Measurements from ENCODE around the gene EXD3.
A peak's percentile ranks its signal among the peaks of the same experiment; 100 is the strongest.

EXD3 gene

DNA sequence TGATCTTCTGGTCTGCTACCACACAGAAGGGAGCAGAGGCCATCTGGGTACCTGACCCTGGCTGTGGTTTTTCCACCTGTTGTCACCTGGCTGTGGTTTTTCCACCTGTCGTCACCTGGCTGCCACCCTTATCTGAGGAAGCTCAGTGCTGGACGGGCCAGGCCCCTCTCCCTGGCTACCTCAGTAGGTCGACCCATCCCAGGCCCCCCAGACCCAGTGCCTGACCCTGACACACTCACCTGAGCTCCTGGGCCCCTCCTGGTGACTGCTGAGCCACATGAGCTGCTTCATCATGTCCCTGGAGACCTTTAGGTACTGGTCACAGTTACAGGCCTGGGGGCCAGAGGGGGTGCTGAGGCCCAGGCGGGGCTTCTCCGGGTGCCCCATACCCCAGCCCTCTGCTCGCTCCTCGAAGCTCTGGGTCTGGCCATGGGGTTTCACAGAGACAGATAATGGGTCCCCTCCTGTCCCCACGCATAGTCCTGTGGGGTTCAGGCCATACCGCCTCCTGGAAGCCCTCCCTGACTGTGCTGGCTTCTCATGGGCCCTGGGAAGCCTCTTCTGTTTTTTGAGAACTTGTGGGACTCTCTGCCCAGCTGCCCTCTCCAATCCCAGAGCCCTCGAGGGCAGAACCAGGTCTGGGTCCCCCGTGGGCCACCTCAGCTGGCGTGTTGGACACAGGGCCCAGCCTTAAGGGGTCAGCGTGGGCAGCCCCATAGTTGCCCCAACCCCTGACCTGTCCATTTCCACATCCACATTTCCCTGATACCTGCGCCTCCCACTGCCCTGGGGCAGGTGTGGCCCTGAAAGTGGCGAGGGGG, 113.4 kb downstream of the EXD3 start:
- no peak for DNase-seq (ENCODE audit: low spot score)

DNA sequence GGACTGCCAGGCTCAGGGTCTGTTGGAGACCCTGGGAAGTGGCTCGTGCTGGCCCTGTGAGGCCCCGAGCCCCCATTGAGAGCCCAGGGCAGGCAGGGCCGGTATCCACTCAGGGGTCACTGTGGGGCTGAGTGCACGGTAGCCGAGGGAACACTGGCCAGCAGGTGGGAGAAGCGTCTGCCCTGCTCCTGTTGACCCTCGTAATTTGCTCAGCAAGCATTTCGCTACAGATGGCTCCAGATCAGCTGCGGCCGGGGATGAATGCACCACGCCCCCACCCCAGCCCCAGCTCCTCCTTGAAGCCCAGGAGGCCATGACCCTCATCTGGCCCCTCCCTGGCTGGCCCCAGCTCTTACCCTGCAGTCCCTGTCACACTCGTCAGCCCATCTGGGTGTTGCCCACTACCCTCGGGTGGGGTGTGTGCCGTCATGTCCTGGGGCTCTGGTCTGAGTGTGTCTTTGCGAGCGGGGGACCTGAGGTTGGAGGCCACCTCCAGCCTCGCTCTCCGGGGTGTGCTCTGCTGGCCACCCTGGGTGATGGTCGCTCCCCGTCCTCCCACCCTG, 114.8 kb downstream of the EXD3 start:
- DNase-seq (ENCODE audit: low spot score) = peak; percentile 56

DNA sequence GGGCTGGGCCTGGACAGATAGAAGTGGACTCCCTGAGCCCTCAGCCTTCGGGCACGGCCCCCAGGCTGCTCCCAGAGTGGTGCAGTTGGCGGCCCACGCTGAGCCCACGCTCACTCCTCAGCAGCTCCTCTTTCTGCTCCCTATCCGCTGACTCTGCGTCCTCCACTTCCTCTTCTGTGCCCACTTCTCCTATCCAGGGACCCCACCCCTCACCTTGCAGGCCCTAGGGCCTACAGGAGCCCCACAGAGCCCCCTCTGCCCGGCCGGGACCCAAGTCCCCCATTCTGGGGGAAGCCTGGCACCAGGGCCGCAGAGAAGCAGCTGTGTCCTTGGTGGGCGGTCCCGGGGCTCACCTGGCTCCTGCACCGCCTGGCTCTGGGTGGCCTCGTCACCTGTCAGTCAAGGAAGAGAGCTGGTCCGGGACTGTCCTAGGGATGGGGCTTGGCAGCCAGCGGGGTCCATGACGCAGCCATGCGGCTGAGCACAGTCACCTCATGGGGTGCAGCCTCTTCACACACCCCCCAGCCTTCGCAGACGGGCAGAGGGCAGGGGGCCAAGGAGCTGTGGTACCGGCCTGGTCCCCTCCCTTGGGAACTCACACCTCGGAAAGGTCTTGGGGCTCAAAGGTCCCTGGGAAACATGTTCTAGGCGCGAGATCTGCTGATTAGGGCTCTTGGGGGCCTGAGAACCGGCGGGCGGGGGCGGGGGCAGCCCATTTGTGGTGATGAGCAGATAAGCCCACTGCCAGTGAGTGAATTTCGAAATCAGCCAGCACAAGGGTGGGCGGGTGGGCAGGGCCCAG, 115.5 kb downstream of the EXD3 start:
- peak; percentile 21 for DNase-seq (ENCODE audit: low spot score)

DNA sequence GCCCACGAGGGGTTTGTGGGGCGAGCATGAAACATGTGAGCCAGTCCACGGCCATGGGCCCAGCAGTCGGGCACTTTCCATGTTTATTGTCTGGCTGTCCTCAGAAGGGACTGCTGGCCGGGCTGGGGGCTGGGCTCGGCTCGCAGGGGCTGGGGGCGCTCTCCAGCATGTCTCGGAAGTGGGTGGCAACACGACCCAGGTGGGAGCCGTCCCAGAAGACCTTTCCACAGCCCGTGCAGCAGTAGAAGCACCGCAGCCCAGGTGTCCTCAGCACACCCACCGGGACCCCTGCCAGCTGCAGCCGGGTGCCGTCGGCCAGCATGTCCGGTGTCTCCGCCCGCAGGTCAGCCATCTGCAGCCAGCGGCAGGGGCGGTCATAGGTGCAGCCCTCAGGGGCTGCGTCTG, 116.1 kb downstream of the EXD3 start:
- no peak for DNase-seq (ENCODE audit: low spot score)

DNA sequence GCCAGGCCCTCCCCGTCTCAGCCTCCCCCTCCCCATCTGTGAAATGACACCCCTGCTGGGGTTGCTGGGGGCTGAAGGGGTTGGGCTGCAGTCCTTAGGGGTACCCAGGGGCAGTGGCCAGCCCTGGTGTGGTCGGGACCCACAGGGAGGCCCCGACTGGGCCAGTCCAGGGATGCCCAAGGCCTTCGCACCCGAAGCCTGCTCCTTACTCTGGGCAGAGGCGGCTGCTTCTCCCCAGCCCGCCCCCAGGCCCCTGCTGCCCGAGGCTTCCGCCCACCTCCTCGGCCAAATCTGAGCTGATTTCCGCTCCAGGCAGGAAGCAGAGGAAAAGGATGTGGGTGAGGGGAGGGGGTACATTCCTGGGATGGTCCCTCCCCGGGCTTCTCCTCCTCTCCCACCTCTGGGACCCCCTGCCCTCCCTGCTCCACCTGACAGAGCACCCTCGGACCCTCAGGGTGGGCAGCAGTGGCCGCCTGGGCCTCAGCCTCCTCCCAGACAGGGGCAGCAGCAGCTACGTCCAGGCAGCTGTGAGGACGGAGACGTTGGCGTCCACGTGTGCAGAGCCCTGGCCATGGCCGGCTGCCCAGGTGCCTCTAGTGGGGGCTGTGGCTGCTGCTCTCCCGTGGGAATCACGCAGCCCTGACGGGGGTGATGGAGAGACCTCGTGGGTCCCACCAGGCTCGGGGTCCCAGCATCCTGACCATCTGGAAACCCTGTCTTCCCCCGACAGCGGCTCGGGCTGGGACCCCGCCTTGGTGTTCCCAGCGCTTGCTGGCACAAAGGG, 116.7 kb downstream of the EXD3 start:
- DNase-seq (ENCODE audit: low spot score) = peak; percentile 69

DNA sequence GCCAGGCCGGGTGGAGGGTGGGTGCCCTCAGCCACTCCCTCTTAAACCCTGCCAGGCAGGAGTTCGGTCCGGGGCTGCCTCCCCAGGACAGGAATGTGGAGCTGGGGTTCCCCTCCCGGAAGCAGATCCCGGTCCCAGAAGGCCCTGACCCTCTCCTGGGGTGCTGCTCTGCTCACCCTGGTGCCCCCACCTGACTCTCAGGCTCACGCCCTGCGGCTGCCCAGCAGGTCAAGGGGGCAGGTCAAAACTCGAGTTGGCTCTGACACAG, 117.2 kb downstream of the EXD3 start:
- DNase-seq (ENCODE audit: low spot score) = no peak

DNA sequence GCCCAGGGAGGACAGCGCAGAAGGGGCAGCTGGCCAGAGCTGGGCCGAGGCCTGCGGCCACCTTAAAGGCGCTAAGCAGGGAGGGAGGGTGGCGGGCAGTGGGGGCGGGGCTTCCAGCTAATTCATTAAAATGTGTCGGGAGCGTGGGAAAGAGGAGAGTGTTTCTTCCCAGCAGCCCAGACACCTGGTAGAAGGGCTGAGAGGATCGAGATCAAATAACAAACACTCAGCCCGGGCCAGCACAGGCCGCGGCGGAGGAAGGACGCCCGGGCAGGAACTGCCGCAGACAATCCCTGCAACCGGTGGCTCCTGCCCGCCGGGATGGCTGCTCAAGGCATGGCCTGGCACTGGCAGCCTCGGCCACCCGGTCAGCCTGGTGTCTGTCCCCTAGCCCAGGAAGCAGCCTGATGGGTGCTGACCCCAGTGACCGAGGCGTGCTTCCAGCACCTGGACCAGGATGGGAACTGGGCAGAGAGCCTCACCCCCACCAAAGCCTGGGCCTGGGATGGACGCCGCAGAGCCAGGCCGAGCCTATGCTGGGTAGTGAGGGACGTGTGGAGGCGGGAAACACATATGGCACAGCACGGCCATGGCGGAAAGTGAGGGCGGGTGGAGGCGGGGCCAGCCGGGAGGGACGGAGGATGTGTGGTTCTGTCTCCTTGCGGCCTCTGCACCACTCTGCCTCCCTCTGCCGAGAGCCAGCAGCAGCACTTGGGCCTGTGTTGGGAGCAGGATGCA, 117.7 kb downstream of the EXD3 start:
- DNase-seq (ENCODE audit: low spot score) = peak; percentile 82

DNA sequence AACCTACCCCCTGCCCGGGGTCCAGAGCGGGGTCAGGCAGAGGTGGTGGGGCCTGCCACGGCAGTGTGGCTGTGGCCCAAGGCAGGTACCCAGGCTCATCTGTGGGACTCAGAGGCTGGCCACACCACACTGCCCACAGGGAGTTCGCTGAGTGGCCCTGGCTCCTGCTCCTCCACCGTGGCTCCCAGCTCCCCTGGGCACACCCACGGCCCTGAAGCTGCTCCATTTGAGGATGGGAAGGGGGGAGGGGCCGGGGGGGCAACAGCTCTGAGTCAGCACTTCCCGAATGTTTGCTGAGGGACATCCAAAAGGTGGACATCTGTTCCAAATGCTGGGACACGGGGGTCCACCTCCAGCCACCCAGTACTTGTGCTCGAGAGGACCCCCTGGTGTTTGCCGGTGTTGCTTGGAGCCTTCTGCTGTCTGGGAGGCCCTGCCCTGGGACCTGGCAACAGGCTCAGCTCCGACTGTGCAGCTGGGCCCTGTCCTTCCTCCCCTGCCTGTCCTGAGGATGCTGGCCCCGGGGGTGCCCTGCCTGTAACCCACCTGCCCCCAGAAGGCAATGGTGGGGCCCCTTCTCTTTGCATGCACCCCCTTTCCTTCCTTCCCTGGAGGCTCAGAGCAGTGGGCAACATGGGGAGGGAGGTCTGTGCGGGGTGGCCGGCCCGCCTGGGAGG, 118.4 kb downstream of the EXD3 start:
- peak; percentile 67 for DNase-seq (ENCODE audit: low spot score)

DNA sequence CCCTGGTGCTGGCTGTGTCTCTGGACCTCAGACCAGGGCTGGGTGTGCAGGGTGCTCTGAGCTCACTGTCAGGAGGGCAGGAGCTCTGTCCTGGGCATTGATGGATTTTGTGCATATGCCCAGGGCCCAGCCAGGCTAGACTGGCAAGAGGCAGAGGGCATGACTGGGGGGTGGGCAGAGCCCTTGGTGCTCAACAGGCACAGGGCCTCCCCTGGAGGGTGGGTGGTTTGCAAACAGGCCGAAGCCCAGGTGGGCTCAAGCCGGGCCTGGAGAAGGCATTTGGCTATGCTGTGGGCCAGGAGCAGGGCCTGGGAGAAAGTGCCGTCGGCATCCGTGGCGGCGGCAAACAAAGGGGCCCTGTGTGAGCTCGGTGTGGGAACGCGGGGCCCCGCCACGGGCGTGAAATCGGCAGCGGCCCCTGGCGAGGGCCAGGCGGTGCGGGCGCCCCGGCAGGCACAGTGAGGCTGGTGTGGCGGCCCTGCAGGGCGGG, 119.0 kb downstream of the EXD3 start:
- no peak for DNase-seq (ENCODE audit: low spot score)

DNA sequence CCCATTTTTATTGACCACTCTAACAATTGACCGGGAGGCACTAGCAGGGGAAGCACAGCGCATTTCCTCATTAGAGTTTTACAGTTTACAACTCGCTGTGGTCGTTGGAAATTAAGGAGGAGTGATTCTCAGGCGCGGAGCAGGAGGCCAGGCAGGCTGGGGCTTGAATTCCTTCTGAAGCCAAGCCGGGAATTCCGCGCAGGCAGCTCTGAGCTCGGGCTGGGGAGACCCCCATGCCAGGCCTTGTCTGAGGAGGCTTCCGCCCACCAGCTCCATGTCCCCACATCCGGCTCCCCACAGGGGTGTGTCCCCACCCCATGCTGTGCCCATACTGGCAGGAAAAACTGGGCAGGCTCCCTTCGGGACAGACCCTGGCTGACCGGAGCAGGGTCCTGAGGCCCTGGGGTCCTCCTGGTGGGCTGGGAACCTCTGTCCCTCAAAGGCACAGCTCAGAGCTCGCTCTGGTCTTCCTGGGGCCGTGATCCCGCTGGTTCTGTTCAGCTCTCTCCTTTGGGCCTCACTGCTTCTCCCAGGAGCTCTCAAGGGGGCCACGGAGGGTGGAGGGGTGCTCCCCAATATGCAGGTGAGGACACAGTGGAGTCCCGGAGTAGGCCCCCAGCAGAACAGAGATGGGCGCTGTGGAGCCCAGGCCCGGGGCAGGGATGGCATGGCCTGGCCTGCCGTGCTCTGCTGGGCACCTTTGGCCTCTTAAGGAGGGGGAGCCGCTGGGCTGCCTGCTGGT, 119.6 kb downstream of the EXD3 start:
- no peak for DNase-seq (ENCODE audit: low spot score)

DNA sequence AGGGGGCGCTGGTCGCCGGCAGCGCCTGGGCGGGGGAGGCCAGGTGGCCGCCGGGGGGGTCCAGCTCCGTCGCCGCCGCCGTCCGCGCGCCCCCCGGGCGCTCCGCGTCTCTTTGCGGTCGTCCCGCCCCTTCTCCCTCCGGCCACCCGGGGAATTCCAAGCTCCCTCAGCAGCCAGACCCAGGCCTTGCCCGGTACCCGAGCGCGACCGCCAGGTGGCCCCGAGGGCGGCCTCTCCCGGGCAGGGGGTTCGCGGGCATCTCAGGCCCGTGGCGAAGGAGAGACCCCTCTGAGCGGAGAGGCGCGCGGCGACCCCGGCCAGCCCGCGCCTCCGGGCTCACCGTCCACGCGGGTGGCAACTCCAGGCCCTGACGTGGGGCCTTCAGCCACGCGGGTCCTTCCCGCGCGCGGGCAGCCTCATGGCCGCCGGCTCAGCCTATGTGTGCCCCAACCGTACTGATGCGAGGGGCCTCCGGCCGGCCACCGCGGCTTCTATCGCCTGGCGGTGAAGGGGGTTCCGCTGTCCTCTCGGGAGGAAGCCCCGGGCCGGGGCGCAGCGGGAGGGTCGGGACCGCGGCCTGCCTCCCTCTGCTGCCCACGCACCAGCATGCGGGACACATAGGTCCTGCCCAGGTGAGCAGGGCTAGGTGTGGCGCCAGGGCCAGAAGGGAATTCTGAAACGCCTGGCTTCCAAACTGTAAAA, 120.4 kb downstream of the EXD3 start:
- peak; percentile 73 for DNase-seq (ENCODE audit: low spot score)

DNA sequence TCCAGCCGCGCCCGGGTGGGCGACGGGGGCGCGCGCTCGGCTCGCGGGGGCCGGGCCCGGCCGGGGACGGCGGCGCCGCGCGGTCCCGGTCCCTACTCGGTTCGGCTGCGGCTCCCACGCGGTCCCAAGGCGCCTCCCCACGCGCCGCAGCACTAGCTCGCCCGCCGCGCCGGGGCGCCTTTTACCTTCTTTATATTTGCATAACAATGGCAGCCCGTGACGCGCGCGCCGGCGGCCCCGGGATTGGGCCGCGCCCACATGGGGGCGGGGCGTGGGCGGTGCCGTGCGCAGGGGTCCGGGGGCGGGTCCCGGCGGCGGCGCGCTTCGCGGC, 120.9 kb downstream of the EXD3 start, which contains the start of gene NRARP:
Gene NRARP (minus strand): TSS at position 154 of the 331 bp plus-strand sequence. CDS start 343 bp downstream, outside the sequence.
- peak; percentile 82 for DNase-seq (ENCODE audit: low spot score)

DNA sequence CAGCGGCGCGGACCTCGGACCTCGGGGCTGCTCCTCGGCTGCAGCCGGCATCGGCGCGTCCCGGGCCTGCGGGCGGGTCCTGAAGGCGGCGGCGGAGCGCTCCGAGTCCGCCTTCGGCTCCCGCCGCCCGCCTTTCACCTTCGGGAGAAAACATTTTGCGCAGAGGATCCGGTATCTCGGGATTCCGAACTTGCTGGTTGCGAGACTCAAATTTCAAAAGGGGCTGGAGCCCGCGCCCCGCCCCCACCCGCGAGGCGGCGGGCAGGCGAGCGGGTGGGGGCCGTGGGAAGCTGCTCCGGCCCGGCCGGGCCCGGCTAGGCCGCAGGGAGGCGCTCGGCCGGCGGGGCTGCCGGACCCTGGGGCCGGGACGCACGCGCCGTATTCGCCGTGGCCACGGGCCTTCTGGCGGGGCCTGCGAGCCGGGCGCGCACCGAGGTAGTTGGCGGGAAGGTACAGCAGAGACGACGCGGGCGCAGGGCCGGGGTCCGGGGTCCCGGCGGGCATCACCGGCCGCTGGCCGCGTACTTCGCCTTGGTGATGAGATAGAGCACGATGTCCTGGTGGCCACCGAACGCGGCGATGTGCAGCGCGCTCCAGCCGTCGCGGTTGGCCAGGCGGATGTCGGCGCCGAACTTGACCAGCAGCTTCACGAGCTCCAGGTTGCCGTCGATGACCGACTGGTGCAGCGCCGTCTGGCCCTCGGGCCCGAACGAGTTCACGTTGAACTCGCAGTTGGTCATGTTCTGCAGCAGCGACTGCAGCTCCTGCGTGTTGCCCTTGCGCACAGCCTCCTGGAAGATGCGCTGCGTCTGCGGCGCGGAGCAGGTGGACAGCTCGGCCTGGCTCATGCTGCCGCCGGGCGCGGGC, 121.6 kb downstream of the EXD3 start:
- DNase-seq (ENCODE audit: low spot score) = peak; percentile 68

DNA sequence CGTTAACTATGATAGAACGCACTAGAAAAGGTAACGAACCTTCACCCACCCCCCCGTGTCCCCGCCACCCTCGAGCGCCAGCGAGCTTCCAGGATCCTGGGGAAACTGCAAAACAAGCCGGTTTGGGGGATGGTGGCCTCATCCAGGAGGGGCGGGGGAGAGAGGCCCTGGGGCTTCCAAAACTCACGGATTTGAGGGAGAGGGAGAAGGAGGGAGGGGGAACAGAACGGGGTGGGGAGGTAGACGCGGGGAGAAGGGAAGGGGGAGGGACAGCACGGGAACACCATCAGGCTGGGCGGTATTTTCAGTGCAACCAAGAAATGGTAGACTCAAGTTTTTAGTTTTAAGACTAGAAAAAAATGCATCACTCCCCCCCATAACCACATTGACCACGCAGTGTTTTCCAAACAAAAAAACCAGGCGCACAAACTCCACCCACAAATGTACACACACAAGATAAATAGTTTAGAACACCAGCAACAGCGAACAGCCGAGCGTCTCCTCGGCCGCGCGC, 122.3 kb downstream of the EXD3 start:
- no peak for DNase-seq (ENCODE audit: low spot score)

DNA sequence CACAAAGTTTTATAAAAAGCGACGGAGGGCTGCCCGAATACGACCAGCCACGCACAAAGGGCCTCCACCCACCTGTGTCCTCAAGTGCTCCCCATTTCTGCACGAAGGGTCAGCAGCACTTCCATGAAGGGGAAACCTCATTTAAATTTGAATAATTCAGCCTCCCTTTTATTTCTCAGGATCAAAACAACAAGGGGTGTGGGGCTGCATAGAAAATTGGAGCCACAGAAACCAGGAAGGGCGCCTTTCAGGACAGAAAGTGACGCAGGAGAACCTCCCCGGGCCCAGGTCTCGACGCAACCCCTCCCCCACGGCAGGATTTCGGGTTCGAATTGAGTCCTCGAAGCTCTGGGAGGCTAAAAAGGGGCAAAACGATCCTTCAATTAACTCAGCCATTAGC, 123.0 kb downstream of the EXD3 start:
- no peak for DNase-seq (ENCODE audit: low spot score)

DNA sequence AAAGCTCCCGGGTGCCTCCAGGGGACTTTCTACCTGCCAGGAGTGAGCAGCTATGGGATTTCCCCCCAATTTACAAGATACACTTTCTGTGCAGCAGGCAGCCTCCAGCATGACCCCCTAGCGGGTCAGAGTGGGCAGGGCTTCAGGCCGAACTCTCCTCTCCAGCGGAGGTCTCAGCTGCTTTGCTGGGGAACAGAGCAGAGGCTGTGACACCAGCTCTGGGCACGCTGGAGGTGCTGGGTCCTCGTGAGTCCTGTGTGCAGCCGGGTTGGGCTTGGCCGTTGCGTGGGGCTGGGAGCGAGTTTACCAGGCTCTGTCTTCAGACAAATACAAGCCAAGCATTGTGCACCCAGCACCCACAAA, 123.8 kb downstream of the EXD3 start:
- no peak for DNase-seq (ENCODE audit: low spot score)

DNA sequence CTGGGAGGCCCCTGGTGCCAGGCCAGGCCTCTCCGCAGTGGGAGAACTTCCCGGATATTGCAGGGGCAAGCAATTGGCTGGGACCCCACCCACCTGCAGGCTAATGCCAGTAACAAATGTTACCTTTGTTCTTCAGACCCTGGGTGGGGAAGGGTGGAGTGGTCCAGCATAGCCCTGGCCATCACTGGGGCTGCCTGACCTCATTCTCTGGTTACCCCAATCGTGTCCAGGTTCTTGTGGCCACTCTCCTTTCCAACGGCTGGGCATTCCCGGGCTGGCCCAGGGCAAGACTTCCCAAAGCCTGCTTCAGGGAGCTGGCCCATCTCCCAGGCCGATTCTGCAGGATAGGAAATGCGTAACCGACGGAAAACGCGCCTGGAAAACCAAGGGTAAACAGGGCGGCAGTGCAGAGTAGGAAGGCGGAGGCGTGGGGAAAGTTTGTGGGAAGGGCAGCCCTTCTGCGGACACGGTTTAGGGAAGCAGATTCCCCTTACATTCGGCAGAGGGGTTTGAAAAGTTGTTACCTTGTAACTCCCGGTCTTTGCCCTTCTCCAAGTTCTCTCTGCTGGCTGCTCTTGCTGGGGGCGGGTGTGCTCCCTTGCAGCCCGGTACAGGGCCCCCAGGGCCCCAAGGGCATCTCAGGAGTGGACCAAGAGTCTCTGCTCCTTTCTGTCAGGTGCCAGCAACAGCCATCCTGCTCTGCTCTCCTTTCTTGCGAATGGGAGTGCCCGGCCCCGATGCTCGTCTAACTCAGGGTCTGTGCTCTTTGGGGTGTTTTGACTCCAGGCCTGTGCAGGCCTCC, 124.4 kb downstream of the EXD3 start:
- DNase-seq (ENCODE audit: low spot score) = no peak
